Ovary (tissue), 3 donors: ENCODE results near the gene LDB2.

ENCODE experiments used
- CTCF ChIP-seq, 3 donors: fragments of 450-650 bp in 2 of 3; fragments of 200-600 bp in 1 of 3; IDR thresholded peaks; one replicate each; pipeline versions ENCODE4 v1.5.1 to v1.8.0; 2016 to 2022; ENCODE audit warnings: antibody characterized with exemption in 3 of 3, mild to moderate bottlenecking in 1 of 3
- EP300 ChIP-seq: sonication (generic); formaldehyde crosslinking; IDR thresholded peaks from one replicate; pipeline ENCODE4 v1.6.1; 2017; ENCODE audit warnings: antibody characterized with exemption
- POLR2A ChIP-seq: fragments of 450-650 bp; IDR thresholded peaks from one replicate; pipeline ENCODE4 v1.6.1; 2017; ENCODE audit warnings: antibody characterized with exemption, mild to moderate bottlenecking, moderate library complexity
- donor health status: DM: no; HTN: no; CAD: no.

GRCh38 chr4:16607241-16608066 is 291.0 kb downstream of the LDB2 start:
- TF ChIP-seq CTCF (IDR thresholded peaks at IDR 0.05) (no peak), POLR2A (no peak), EP300 (no peak)
